ENCODE data around the gene CACNA1G. TPM values are rescaled to one million over a fixed set of nuclear protein-coding genes. Genes with fewer than 3 reads are reported as not detected.

CACNA1G gene
- total and polyA plus RNA-seq, 9 donors: 1.0 to 39.1 (median 4.7) TPM

GRCh38 chr17:50619489-50619888 is 59.0 kb downstream of the CACNA1G start:
- peaks cover 3% of the 10 kb centered on the region for H3K4me1 ChIP-seq (ENCODE audit: insufficient read depth)
- H3K27me3 ChIP-seq: no peaks in the 10 kb centered on the region
- TF ChIP-seq POLR2A (IDR thresholded peaks at IDR 0.05): no peak
- TF ChIP-seq EP300 (IDR thresholded peaks at IDR 0.05): no peak
- TF ChIP-seq CTCF (IDR thresholded peaks at IDR 0.05): no peak
- no peak for DNase-seq
- WGBS, 3 donors: 83 to 94% (median 87%) methylated on average over 7 of the region's 7 CpGs
- H3K4me3 ChIP-seq: no peak overlapping the region
- H3K36me3 ChIP-seq: no peaks in the 10 kb centered on the region
- intact Hi-C loops (cut with DNase I): no loop called here
- H3K27ac ChIP-seq: no peak overlapping the region
- H3K9me3 ChIP-seq: no peaks in the 10 kb centered on the region

GRCh38 chr17:50620237-50620636 is 59.7 kb downstream of the CACNA1G start:
- no peak for TF ChIP-seq CTCF (IDR thresholded peaks at IDR 0.05)
- TF ChIP-seq POLR2A (IDR thresholded peaks at IDR 0.05): no peak
- no peak for TF ChIP-seq EP300 (IDR thresholded peaks at IDR 0.05)
- Histone ChIP-seq H3K27me3 (no peaks in the 10 kb centered on the region), H3K9me3 (no peaks in the 10 kb centered on the region), H3K36me3 (no peaks in the 10 kb centered on the region), H3K4me1 (ENCODE audit: insufficient read depth) (peaks cover 3% of the 10 kb centered on the region), H3K27ac (no peak overlapping the region), H3K4me3 (no peak overlapping the region)
- DNase-seq: no peak
- 69 to 80% (median 76%) methylated on average over 5 of the region's 5 CpGs for WGBS, 3 donors
- intact Hi-C loops (cut with DNase I): loop anchor here in 2 of 4 donors (5.0 to 10.0 kb wide), 2 partner anchors 68 to 135 kb away; no protein-coding TSS in a partner anchor

- H3K27ac ChIP-seq: no peak overlapping the region
- no peaks in the 10 kb centered on the region for H3K36me3 ChIP-seq
- 79 to 82% (median 79%) methylated on average over 17 of the region's 17 CpGs for WGBS, 3 donors
- TF ChIP-seq POLR2A (IDR thresholded peaks at IDR 0.05) (no peak), EP300 (IDR thresholded peaks at IDR 0.05) (no peak), CTCF (IDR thresholded peaks at IDR 0.05) (no peak)
- H3K9me3 ChIP-seq: no peaks in the 10 kb centered on the region
- H3K4me3 ChIP-seq: no peak overlapping the region
- peaks cover 3% of the 10 kb centered on the region for H3K4me1 ChIP-seq (ENCODE audit: insufficient read depth)
- no peaks in the 10 kb centered on the region for H3K27me3 ChIP-seq
- no peak for DNase-seq
- intact Hi-C loops (cut with DNase I): loop anchor here in 2 of 4 donors (5.0 to 10.0 kb wide), 2 partner anchors 69 to 136 kb away; no protein-coding TSS in a partner anchor
Measured at GRCh38 chr17:50620858-50621257, 60.3 kb downstream of the CACNA1G start.

- DNase-seq: no peak
- Histone ChIP-seq H3K4me1 (ENCODE audit: insufficient read depth) (peaks cover 3% of the 10 kb centered on the region), H3K27me3 (no peaks in the 10 kb centered on the region), H3K9me3 (no peaks in the 10 kb centered on the region), H3K27ac (no peak overlapping the region), H3K36me3 (no peaks in the 10 kb centered on the region), H3K4me3 (no peak overlapping the region)
- intact Hi-C loops (cut with DNase I): loop anchor here in 2 of 4 donors (5.0 to 10.0 kb wide), 2 partner anchors 69 to 137 kb away; no protein-coding TSS in a partner anchor
- WGBS, 3 donors: 78 to 84% (median 80%) methylated on average over 16 of the region's 16 CpGs
- TF ChIP-seq CTCF (IDR thresholded peaks at IDR 0.05) (no peak), EP300 (IDR thresholded peaks at IDR 0.05) (no peak), POLR2A (IDR thresholded peaks at IDR 0.05) (no peak)
Measured at GRCh38 chr17:50621574-50622031, 61.1 kb downstream of the CACNA1G start.
